Measurements from ENCODE around the gene SLC13A3. TPM values are rescaled to one million over a fixed set of nuclear protein-coding genes. Genes with fewer than 3 reads are reported as not detected.

Gene SLC13A3
- total RNA-seq, 1 donor from 2014 or later: 1.8 TPM

- DNase-seq: no peak
These were observed 1.4 kb upstream of the SLC13A3 start for GRCh38 chr20:46652699-46653098.

- DNase-seq: no peak
These were observed 626 bp downstream of the SLC13A3 start for GRCh38 chr20:46650575-46651090.

- no peak for DNase-seq
These were observed 1.2 kb downstream of the SLC13A3 start for GRCh38 chr20:46649965-46650542.

- DNase-seq: no peak
These were observed 1.7 kb downstream of the SLC13A3 start for GRCh38 chr20:46649650-46649949.

GRCh38 chr20:46648903-46649649 is 2.2 kb downstream of the SLC13A3 start:
- DNase-seq: no peak

- DNase-seq: no peak
These were observed 3.8 kb downstream of the SLC13A3 start for GRCh38 chr20:46647469-46647868.

GRCh38 chr20:46646659-46647380 is 4.4 kb downstream of the SLC13A3 start:
- DNase-seq: no peak

- DNase-seq: no peak
These were observed 5.1 kb downstream of the SLC13A3 start for GRCh38 chr20:46646122-46646521.

GRCh38 chr20:46644733-46645132 is 6.5 kb downstream of the SLC13A3 start:
- DNase-seq: no peak

GRCh38 chr20:46644160-46644559 is 7.1 kb downstream of the SLC13A3 start:
- DNase-seq: no peak

GRCh38 chr20:46642969-46643343 is 8.3 kb downstream of the SLC13A3 start:
- no peak for DNase-seq

GRCh38 chr20:46642265-46642968 is 8.8 kb downstream of the SLC13A3 start:
- DNase-seq: no peak

GRCh38 chr20:46641424-46641823 is 9.8 kb downstream of the SLC13A3 start:
- no peak for DNase-seq

GRCh38 chr20:46640536-46641311 is 10.5 kb downstream of the SLC13A3 start:
- no peak for DNase-seq

- no peak for DNase-seq
These were observed 11.2 kb downstream of the SLC13A3 start for GRCh38 chr20:46640044-46640443.

- no peak for DNase-seq
These were observed 11.7 kb downstream of the SLC13A3 start for GRCh38 chr20:46639587-46639986.

- no peak for DNase-seq
These were observed 12.4 kb downstream of the SLC13A3 start for GRCh38 chr20:46638898-46639274.

GRCh38 chr20:46638134-46638897 is 12.9 kb downstream of the SLC13A3 start:
- DNase-seq: no peak

GRCh38 chr20:46637427-46638133 is 13.7 kb downstream of the SLC13A3 start:
- DNase-seq: no peak

- no peak for DNase-seq
These were observed 14.2 kb downstream of the SLC13A3 start for GRCh38 chr20:46637020-46637419.

GRCh38 chr20:46636514-46636913 is 14.7 kb downstream of the SLC13A3 start:
- DNase-seq: no peak
